Ishikawa (cell line): Measurements from ENCODE around the gene ACER3.
A peak's percentile ranks its signal among the peaks of the same experiment; 100 is the strongest.

ENCODE experiments used
- CEBPB ChIP-seq: IDR thresholded peaks from 2 replicates; pipeline ENCODE4 v1.6.1; 2012
- CREB1 ChIP-seq: IDR thresholded peaks from 2 replicates; pipeline ENCODE4 v1.6.1; 2012; ENCODE audit warnings: low read depth
- EGR1 ChIP-seq: IDR thresholded peaks from 2 replicates; pipeline ENCODE4 v1.6.1; 2012
- EP300 ChIP-seq: IDR thresholded peaks from 2 replicates; pipeline ENCODE4 v1.6.1; 2012; ENCODE audit warnings: borderline replicate concordance
- FOXM1 ChIP-seq: IDR thresholded peaks from 2 replicates; pipeline ENCODE4 v1.6.1; 2012; ENCODE audit warnings: low read depth, borderline replicate concordance
- MAX ChIP-seq: IDR thresholded peaks from 2 replicates; pipeline ENCODE4 v1.6.1; 2012
- NFIC ChIP-seq: IDR thresholded peaks from 2 replicates; pipeline ENCODE4 v1.6.1; 2012
- RAD21 ChIP-seq: IDR thresholded peaks from 2 replicates; pipeline ENCODE4 v1.6.1; 2012; ENCODE audit warnings: low read depth
- TAF1 ChIP-seq: IDR thresholded peaks from 2 replicates; pipeline ENCODE4 v1.6.1; 2012; ENCODE audit warnings: low read depth, mild to moderate bottlenecking
- TCF12 ChIP-seq: IDR thresholded peaks from 2 replicates; pipeline ENCODE4 v1.6.1; 2012; ENCODE audit warnings: low read depth
- TEAD4 ChIP-seq: IDR thresholded peaks from 2 replicates; pipeline ENCODE4 v1.6.1; 2012
- USF1 ChIP-seq: IDR thresholded peaks from 2 replicates; pipeline ENCODE4 v1.6.1; 2012
- YY1 ChIP-seq: IDR thresholded peaks from 2 replicates; pipeline ENCODE4 v1.6.1; 2012; ENCODE audit warnings: low read depth
- ZBTB7A ChIP-seq: IDR thresholded peaks from 2 replicates; pipeline ENCODE4 v1.6.1; 2012; ENCODE audit warnings: low read depth
- TF ChIP-seq, protein P1 (sequence below): IDR thresholded peaks from 2 replicates; pipeline ENCODE4 v1.6.1; 2012; ENCODE audit warnings: low read depth, mild to moderate bottlenecking

ACER3 gene

DNA sequence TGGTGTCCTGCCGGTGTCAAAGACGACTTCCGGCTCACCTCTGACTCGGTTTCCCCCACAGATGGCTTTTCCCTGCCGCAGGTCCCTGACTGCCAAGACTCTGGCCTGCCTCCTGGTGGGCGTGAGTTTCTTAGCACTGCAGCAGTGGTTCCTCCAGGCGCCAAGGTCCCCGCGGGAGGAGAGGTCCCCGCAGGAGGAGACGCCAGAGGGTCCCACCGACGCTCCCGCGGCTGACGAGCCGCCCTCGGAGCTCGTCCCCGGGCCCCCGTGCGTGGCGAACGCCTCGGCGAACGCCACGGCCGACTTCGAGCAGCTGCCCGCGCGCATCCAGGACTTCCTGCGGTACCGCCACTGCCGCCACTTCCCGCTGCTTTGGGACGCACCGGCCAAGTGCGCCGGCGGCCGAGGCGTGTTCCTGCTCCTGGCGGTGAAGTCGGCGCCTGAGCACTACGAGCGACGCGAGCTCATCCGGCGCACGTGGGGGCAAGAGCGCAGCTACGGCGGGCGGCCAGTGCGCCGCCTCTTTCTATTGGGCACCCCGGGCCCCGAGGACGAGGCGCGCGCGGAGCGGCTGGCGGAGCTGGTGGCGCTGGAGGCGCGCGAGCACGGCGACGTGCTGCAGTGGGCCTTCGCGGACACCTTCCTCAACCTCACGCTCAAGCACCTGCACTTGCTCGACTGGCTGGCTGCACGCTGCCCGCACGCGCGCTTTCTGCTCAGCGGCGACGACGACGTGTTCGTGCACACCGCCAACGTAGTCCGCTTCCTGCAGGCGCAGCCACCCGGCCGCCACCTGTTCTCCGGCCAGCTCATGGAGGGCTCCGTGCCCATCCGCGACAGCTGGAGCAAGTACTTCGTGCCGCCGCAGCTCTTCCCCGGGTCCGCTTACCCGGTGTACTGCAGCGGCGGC lies 179.0 kb downstream of the ACER3 start:
- TF ChIP-seq TAF1 = no peak
- peak; percentile 47; the same call in 1 of the 2 replicates for TF ChIP-seq RAD21
- TF ChIP-seq FOXM1 = no peak
- TF ChIP-seq TCF12 = no peak
- no peak for TF ChIP-seq EGR1
- TF ChIP-seq CEBPB = no peak
- TF ChIP-seq CREB1 = no peak
- no peak for TF ChIP-seq YY1
- TF ChIP-seq TEAD4 = no peak
- TF ChIP-seq MAX = peak; percentile 74
- no peak for TF ChIP-seq NFIC
- no peak for TF ChIP-seq ZBTB7A
- no peak for TF ChIP-seq EP300

DNA sequence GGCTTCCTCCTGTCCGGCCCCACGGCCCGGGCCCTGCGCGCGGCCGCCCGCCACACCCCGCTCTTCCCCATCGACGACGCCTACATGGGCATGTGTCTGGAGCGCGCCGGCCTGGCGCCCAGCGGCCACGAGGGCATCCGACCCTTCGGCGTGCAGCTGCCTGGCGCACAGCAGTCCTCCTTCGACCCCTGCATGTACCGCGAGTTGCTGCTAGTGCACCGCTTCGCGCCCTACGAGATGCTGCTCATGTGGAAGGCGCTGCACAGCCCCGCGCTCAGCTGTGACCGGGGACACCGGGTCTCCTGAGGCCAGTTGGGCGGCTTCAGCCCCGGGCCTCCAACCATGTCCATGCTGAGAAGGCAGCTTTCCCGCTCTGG lies 179.7 kb downstream of the ACER3 start:
- TF ChIP-seq CEBPB (no peak), RAD21 (no peak), TCF12 (no peak), YY1 (no peak), NFIC (no peak), TEAD4 (no peak), ZBTB7A (no peak), USF1 (no peak), TAF1 (no peak), EGR1 (no peak), CREB1 (no peak), FOXM1 (no peak), EP300 (no peak), MAX (no peak)
- TF ChIP-seq, protein P1, sequence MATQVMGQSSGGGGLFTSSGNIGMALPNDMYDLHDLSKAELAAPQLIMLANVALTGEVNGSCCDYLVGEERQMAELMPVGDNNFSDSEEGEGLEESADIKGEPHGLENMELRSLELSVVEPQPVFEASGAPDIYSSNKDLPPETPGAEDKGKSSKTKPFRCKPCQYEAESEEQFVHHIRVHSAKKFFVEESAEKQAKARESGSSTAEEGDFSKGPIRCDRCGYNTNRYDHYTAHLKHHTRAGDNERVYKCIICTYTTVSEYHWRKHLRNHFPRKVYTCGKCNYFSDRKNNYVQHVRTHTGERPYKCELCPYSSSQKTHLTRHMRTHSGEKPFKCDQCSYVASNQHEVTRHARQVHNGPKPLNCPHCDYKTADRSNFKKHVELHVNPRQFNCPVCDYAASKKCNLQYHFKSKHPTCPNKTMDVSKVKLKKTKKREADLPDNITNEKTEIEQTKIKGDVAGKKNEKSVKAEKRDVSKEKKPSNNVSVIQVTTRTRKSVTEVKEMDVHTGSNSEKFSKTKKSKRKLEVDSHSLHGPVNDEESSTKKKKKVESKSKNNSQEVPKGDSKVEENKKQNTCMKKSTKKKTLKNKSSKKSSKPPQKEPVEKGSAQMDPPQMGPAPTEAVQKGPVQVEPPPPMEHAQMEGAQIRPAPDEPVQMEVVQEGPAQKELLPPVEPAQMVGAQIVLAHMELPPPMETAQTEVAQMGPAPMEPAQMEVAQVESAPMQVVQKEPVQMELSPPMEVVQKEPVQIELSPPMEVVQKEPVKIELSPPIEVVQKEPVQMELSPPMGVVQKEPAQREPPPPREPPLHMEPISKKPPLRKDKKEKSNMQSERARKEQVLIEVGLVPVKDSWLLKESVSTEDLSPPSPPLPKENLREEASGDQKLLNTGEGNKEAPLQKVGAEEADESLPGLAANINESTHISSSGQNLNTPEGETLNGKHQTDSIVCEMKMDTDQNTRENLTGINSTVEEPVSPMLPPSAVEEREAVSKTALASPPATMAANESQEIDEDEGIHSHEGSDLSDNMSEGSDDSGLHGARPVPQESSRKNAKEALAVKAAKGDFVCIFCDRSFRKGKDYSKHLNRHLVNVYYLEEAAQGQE = no peak

- TF ChIP-seq EGR1 (no peak), RAD21 (no peak), YY1 (no peak), TCF12 (no peak), TAF1 (no peak), MAX (no peak), EP300 (no peak), USF1 (no peak), NFIC (no peak), CEBPB (no peak), CREB1 (no peak), TEAD4 (no peak), FOXM1 (no peak), ZBTB7A (no peak)
- TF ChIP-seq, protein P1 = no peak
Observed at GRCh38 chr11:77040889-77041288, 180.2 kb downstream of the ACER3 start.

DNA sequence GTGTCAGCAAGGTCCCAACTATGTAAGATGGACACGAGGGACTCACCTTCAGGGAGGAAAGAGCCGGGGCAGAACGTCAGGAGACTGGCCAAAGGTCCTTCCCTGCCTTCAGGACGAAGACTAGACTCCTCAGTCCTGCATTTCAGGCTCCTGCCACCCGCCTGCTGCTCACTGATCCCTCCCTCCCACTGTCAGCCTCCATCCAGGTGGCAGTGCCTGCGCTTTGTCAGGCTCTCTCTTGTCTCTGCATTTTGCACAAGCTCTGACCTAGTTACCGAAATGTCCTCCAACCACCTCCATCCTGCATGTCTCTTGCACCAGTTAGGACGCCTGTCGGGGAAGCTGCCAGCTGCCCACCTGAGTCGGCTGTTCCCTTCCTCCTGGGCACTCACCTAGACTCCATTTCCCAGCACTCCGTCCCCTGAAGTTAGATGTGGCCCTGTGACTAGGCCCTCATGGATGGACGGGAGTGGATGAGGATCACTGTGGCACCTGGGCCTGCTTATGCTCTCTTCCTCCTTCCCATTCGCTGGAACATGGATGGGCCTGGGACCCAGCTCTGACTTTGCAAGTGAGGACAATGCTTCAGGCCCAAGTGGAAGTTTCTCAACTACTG lies 181.5 kb downstream of the ACER3 start:
- no peak for TF ChIP-seq ZBTB7A
- TF ChIP-seq TEAD4 = no peak
- TF ChIP-seq YY1 = no peak
- no peak for TF ChIP-seq RAD21
- no peak for TF ChIP-seq TAF1
- no peak for TF ChIP-seq USF1
- TF ChIP-seq, protein P1 = no peak
- TF ChIP-seq EP300 = no peak
- no peak for TF ChIP-seq MAX
